ENCODE measurements around the gene TBC1D14. TPM values are rescaled to one million over a fixed set of nuclear protein-coding genes. Genes with fewer than 3 reads are reported as not detected.

Gene TBC1D14
- total and polyA plus RNA-seq, 2 of the 4 experiments (the other 2 are of a cell fraction), result 31.7 to 40.7 TPM

GRCh38 chr4:7016512-7016911 lies 106.9 kb downstream of the TBC1D14 start:
- no peak overlapping the region for H3K56ac ChIP-seq (ENCODE audit: extremely low read depth, insufficient read depth, low read length)
- no peak overlapping the region for H4K91ac ChIP-seq (ENCODE audit: insufficient read depth, low read depth, low read length)
- no peak overlapping the region for H3K27ac ChIP-seq (ENCODE audit: insufficient read depth, low read length)
- H3K14ac ChIP-seq (replicated peaks; ENCODE audit: low read depth, low read length), result no peak overlapping the region
- H2BK20ac ChIP-seq (ENCODE audit: low read depth, low read length), result no peak overlapping the region
- no peak overlapping the region for H2BK120ac ChIP-seq (ENCODE audit: low read depth, low read length)
- H2BK15ac ChIP-seq (ENCODE audit: low read depth, low read length), result no peak overlapping the region
- dilution Hi-C loops (cut with HindIII; ENCODE audit: low sequenced_read_pairs, unreplicated experiment) (no loop called here), in situ Hi-C loops (cut with MboI; ENCODE audit: low sequenced_read_pairs) (no loop called here), intact Hi-C loops (cut with micrococcal nuclease) (no loop called here)
- no peak overlapping the region for H2AK5ac ChIP-seq (ENCODE audit: low read depth, low read length)
- no peak overlapping the region for H3K9ac ChIP-seq (ENCODE audit: low read depth, low read length)
- H2AFZ ChIP-seq (replicated peaks; ENCODE audit: low read length, poor library complexity), result no peak overlapping the region
- no peak overlapping the region for H3K4me2 ChIP-seq (ENCODE audit: low read depth, low read length)
- CTCF ChIA-PET, result interaction anchor here (0.8 kb wide), 1 partner anchor 8 kb away, joined by 3 read pairs; no protein-coding TSS in a partner anchor
- no peak overlapping the region for H2BK5ac ChIP-seq (ENCODE audit: low read depth, low read length, poor library complexity, severe bottlenecking)
- POLR2A ChIA-PET (ENCODE audit: unreplicated experiment), result no interaction called here
- ATAC-seq (ENCODE audit: low read depth) (no peak), DNase-seq (no peak)
- WGBS, 2 experiments (ENCODE audit: extremely low coverage in 2 of 2, insufficient read length in 1 of 2), result no CpG with 5 or more reads among the region's 6 CpGs
- H2AK9ac ChIP-seq (replicated peaks; ENCODE audit: low read depth, low read length, poor library complexity), result no peak overlapping the region
- no peak overlapping the region for H4K5ac ChIP-seq (ENCODE audit: low read depth, low read length)
- no peak overlapping the region for H4K8ac ChIP-seq (ENCODE audit: low read depth in 2 of 2, low read length in 2 of 2)
- no peak overlapping the region for H3K23ac ChIP-seq (ENCODE audit: low read depth, low read length)
- H3K4ac ChIP-seq (ENCODE audit: low read depth, low read length), result no peak overlapping the region
- no peaks in the 10 kb centered on the region for H4K20me1 ChIP-seq (ENCODE audit: insufficient read depth, low read length)
- no peak overlapping the region for H3K18ac ChIP-seq (ENCODE audit: low read depth, low read length)
- H3K4me1 ChIP-seq (ENCODE audit: control insufficient read depth, insufficient read depth, low read length), result no peaks in the 10 kb centered on the region
- peaks cover 49% of the 10 kb centered on the region for H3K36me3 ChIP-seq (ENCODE audit: control insufficient read depth, insufficient read depth, low read length)
- no peak overlapping the region for H3K4me3 ChIP-seq (ENCODE audit: insufficient read depth, low read depth, low read length)
- TF ChIP-seq NFE2L2 (IDR thresholded peaks at IDR 0.05; ENCODE audit: low read depth, low read length) (no peak), MAFK (IDR thresholded peaks at IDR 0.05; ENCODE audit: low read depth, low read length) (no peak), CHD1 (IDR thresholded peaks at IDR 0.05; ENCODE audit: low read depth, low read length) (no peak), SMC3 (IDR thresholded peaks at IDR 0.05; ENCODE audit: low read depth, low read length) (no peak), FOS (IDR thresholded peaks at IDR 0.05; ENCODE audit: low read depth, low read length) (no peak), ELK1 (IDR thresholded peaks at IDR 0.05; ENCODE audit: borderline replicate concordance, low read depth, low read length) (no peak), MXI1 (IDR thresholded peaks at IDR 0.05; ENCODE audit: borderline replicate concordance, low read depth, low read length) (no peak), CEBPB (IDR thresholded peaks at IDR 0.05; ENCODE audit: low read depth, low read length) (no peak), RCOR1 (IDR thresholded peaks at IDR 0.05; ENCODE audit: insufficient replicate concordance, low read length) (no peak), CTCF (conservative IDR thresholded peaks at IDR 0.05; ENCODE audit: low read depth, low read length) (no peak), USF2 (IDR thresholded peaks at IDR 0.05; ENCODE audit: low read depth, low read length) (no peak), MAZ (IDR thresholded peaks at IDR 0.05; ENCODE audit: borderline replicate concordance, low read depth, low read length) (no peak), RAD21 (IDR thresholded peaks at IDR 0.05; ENCODE audit: low read length) (no peak), RFX5 (IDR thresholded peaks at IDR 0.05; ENCODE audit: low read depth, low read length) (no peak), BHLHE40 (IDR thresholded peaks at IDR 0.05; ENCODE audit: low read depth, low read length) (no peak)
- H3K79me1 ChIP-seq (ENCODE audit: low read depth in 1 of 2, low read length in 2 of 2), result peaks cover 19 to 44% of the 10 kb centered on the region in 2 experiments
- no TSS peak for BruUV-seq (replicated peaks)
- no peaks in the 10 kb centered on the region for H3K9me3 ChIP-seq (ENCODE audit: control insufficient read depth, insufficient read depth, low read length)
- peaks cover 20% of the 10 kb centered on the region for H3K9me1 ChIP-seq (ENCODE audit: insufficient read depth, low read length)
- no peaks in the 10 kb centered on the region for H3K27me3 ChIP-seq (ENCODE audit: control insufficient read depth, insufficient read depth, low read length)
